Fibroblast of gingiva (primary cell): ENCODE data around the gene AIF1L.
"Not testable (repeated sequence)": the region's sequence is repeated elsewhere in the genome, so short reads cannot be mapped to it uniquely, and the experiment has no call there.

ENCODE experiments used
- DNase-seq: peaks from one replicate; pipeline ENCODE4 v3.0.0-alpha.2; 2011; ENCODE audit warnings: low read depth

The AIF1L gene

DNA sequence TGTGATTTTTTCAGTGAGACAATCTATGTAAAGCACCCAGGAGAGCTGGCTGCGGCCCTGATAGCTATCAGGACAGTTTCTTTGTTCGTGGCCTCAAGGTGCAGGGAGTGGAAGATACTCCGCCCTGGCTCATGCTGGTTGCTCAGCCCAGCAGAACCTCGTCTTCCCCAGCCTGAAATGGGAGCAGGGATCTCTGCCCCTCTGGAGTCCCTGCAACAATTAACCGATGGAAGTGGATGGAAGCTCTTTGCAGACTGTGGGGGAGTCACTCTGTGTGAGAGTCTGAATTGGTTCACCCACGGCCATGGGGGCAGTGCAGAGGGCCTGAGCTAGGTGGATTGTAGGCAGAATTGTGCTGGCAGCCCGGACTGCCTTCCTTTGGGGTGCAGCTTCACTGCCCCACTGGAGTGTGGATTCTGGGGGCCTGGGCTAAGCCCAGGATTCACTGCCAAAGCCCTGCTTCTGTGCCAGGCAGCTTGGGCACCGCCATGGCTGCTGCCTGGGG lies 2.8 kb downstream of the AIF1L start:
- no peak for DNase-seq

DNA sequence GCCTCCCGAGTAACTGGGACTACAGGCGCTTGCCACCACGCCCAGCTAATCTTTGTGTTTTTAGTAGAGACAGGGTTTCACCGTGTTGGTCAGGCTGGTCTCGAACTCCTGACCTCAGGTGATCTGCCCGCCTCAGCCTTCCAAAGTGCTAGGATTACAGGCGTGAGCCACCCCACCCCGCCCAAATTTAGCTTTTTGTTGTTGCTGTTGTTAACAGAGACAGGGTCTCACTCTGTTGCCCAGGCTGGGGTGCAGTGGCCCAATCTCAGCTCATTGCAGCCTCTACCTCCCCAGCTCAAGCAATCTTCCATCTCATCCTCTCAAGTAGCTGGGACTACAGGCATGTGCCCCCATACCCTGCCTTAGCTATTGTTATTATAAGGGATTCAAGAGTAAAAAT lies 3.5 kb downstream of the AIF1L start:
- DNase-seq = not testable (repeated sequence)

DNA sequence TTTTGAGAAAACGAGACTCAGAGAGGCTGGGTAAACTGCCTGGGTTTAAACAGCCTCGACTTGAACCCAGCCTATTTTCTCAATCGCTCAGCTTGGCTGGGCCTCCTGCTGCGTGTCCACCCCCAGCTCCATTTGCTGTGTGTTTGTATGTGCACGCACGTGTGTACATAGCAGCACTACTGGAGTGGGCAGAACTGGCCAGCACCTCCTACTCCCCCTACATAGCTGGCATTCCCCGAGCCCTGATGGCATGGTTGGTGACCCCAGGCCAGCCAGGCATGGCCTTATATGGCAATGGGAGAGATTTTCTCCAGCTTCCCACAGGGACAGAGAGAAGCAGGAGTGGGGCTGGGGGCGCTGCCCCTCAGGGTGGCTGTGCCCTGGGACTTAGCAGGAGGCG lies 4.1 kb downstream of the AIF1L start:
- DNase-seq = no peak

DNA sequence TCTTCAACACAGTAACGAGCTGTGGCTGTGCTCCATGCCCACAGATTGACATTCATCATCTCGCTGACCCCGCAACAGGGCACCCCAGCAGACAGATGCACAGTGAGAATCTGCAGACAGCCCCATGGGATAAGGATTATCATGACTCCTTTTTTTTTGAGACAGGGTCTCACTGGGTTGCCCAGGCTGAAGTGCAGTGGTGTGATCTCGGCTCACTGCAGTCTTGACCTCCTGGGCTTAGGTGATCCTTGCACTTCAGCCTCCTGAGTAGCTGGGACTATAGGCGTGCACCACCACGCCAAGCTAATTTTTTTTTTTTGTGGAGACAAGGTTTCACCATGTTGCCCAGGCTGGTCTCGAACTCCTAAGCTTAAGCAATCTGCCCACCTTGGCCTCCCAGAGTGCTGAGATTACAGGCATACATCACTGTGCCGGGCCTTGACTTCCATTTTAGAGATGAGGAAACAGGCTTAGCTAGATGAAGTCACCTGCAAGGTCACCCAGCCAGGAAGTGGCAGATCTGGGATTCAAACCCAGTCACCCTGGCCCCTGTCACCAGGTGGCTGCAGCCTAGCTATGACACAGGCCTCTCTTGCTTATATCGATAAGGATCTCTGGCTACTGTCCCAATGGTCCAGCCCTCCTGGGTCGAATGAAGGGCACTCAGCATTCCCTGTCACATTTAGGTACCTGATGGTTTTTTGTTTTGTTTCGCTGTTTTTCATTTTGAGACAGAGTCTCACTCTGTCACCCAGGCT lies 5.1 kb downstream of the AIF1L start:
- DNase-seq = no peak

DNA sequence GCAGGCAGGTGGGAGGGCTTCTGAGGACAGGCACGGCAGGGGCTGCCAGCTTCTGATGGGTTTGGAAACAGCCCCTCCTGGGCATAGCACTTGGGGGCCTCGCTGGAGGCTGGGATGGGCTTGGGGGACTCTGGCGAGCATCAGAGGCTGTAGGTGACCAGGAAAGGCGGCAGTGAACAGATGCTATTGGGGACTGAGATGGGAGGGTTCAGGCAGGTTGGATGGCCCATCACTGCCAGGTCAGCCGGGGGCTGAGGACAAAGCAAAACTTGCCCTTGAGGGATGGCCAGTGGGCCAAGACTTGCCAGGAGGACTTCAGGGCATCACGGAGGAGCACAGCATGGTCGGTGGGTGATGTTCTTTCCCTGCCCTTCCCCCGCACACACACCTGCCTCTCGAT lies 6.7 kb downstream of the AIF1L start:
- DNase-seq = no peak

DNA sequence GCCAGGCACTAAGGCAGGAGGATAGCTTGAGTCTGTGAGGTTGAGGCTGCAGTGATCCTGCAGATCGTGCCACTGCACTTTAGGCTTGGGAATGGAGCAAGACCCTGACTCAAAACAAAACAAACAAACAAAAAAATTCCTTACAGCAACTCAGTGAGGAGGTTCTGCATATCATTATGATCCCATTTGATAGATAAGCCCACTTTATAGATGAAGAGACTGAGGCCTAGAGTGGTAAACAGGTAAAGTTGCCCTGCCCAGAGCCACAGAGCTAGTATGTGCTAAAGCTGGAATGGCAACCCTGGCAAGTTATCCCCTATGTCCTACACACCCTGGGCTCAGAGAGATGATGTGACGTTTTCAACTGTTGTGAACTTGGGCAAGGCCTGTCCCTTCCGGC lies 7.2 kb downstream of the AIF1L start:
- no peak for DNase-seq

DNA sequence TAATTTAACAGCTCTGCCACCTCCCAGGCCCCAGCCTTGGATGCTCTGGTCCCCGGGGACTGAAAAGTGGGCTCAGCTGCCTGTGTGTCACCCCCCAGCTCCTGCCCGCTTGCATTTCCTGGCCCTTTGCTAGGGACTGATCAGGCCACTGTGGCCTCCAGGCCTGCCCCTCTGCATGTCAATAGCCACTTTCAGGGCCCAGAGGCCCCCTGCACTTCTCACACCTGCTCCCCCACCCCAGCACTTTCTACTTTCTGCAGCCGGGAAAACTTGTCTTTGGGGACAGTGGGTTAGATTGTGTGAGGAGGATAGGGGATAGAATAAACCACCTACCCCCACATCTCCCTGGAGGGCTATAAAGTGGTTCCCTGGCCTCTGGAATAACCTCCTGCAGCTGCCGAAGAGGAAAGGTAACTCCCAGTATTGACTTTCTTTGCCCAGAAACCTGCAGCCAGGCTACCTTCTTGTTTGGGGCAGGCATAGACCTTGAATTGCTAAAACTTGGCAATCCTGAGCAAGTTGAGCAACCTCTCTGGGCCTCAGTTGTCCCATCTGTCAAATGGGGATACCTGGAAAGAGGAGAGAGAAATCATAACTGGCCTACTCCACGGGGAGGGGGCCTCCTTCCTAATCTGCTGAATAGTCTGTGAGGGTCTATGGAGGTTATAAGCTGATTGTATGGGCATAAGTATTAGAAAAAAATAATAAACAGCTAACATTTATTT lies 7.8 kb downstream of the AIF1L start:
- no peak for DNase-seq

DNA sequence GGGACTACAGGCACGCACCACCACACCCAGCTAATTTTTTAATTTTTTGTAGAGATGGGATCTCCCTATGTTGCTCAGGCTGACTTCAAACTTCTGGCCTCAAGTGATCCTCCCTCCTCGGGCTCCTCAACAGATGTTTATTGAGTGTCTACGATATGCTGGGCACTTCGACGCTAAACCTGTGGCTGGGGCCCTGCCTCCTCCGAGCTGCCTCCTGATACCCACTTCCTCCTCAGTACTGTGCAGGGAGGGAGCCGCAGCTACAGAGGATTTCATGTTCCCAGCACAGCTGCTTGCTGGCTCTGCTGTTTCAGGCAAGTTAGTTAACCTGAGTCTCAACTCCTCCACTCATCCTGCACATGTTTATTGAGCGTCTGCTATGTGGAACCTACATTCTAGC lies 9.6 kb downstream of the AIF1L start:
- DNase-seq = no peak

DNA sequence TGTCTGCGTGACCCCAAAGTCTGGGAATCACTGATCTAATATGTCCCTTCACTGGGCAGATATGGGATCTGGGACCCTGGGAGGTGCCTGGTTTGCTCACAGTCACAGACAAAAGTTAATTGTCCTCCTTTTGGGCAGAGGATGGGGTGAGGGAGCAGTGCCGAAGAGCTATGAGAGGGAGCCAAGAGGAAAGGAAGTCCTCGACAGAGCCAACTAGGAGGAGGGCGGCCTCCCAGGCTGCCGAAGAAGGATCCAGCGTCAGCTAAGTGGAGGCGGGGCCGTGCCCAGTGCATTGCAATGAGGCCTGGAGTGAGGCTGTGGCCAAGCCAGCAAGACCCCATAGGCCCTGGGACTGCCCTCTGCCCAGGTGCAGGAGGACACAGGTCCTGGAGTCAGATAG lies 11.4 kb downstream of the AIF1L start:
- no peak for DNase-seq

DNA sequence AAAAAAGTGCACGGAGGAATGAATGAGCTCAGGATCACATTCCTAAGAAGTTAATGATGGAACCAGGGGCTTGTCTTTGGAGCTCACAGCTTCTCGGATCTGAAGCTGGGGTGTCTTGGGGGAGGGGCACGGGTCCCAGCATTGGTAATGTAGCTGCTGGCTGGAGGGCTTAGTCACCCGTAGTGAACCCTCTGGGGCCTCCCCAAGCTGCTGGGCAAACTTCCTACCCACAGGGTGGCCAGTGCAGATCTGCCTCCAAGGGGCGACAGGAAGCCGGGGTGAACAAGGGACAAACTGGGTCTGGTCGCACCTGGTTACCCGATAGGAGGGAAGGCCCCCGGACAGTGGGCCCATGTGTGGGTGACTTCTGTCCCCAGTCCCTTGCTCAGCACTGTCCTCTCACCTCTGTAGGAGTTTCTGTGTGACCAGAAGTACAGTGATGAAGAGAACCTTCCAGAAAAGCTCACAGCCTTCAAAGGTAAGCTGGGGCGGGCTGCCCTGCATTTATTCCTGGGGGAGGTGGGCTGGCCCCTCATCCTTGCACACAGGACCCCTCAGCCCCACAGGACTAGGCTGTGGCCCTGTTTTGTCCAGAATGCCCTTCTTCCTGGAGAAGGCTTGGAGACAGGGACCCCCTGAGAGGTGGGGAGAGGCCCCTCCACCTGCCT lies 15.0 kb downstream of the AIF1L start:
- DNase-seq = no peak

DNA sequence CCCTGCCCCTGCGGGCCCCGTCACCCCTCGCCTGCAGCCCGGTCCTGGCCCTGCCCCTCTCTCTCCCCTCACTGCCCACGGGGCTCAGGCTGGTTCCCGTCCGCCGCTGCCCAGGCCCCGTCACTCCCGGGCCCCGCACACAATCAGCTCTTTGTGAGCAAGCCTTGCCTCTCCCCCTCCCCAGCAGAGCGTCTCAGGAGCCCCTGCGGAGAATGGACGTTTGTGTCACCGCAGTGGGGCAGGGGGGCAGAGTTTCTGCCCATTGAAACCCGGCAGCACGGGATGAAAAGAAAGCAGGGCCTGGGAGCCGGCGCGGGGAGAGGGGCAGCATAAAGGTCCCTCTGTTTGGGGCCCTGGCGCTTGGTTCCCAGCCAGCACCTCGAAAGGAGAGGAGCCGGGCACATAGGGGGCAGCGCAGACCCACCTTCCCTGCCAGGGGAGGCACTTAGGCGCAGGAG lies 15.6 kb downstream of the AIF1L start:
- no peak for DNase-seq

DNA sequence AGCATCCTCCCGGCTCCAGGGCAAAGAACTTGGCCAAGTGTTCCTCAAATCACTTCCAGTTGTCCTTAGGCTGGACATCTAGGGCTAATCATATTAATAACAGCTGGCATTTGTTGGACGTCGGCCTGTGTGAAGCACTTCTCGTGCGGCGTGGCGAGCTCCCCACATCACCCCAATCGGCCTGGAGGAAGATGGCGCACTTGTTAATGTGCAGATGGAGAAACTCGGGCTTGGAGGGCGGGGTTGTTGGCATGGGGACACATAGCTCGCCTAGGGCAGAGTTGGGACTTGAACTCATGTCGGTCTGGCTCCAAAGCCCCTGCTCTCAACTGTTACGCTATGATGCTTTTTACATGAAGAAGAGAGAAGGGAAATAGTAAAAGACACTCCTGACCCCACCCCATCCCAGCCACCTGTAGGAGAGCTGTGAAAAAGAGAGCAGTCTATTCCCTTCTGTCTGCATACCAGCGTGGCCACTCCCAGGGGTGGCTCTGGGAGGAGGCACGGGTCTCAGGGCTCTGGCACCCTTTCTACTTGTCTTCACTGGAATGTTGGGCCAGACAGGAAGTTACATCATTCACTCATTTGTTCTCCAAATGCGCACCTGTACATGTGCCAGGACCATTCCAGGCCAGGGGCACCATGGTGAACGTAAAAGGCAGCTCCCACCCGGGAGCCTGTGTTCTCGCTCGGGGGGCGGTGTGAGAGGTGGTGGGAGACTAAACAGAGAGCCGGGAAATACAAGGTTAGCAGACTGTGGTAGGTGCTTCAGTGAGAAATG lies 16.2 kb downstream of the AIF1L start:
- DNase-seq = no peak

DNA sequence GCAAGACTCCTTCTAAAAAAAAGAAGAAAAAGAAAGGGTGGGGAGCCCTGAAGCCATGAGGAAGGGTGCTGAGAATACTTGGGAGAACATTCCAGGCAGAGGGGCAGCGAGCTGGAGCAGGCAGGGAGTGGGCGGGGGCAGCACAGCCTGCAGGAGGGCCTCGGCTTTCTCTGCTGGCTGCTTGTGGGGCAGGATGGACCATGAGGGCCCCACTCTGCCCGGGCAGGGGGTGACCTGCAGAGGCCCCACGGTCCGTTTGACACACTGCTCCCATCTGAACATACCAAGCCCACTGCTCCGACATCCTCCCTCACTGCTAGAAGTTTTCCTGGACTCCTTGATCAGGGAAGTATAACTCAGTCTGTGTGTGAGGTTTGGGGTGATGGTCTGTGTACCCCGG lies 17.3 kb downstream of the AIF1L start:
- no peak for DNase-seq

DNA sequence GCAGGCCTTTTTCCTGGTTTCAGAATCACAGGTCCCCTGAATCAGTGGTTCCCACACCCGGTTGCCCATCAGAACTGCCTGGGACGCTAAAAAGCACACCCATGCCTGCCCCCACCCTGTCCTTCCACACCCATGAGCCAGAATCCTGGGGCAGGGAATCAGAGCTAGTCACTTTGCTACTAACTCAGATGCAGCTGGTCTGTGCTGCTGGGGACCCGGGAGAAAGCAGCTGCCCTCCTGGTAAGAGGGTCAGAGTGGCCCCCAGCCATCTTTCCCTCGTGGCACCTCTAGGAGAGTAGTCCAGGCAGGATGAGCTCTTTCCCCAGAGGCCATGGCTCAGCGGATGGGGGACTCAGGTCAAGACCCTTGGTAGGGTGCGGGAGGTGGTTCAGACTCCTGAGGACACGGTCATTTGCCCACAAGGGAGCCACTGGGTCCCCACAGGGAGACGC lies 17.8 kb downstream of the AIF1L start:
- DNase-seq = no peak

DNA sequence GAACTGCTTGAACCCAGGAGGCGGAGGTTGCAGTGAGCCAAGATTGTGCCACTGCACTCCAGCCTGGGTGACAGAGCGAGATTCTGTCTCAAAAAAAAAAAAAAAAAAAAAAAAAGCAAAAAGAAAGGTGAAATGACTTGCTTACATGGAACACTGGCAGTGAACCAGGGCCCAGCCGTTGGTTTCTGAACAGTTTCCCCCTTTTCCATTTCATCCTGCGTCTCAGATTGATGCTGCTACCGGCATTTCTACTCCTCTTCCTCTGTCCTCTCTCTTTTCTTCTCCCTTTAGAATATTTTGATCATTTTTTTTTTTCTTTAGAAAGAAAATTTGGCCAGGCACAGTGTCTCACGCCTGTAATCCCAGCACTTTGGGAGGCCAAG lies 19.0 kb downstream of the AIF1L start:
- not testable (repeated sequence) for DNase-seq

DNA sequence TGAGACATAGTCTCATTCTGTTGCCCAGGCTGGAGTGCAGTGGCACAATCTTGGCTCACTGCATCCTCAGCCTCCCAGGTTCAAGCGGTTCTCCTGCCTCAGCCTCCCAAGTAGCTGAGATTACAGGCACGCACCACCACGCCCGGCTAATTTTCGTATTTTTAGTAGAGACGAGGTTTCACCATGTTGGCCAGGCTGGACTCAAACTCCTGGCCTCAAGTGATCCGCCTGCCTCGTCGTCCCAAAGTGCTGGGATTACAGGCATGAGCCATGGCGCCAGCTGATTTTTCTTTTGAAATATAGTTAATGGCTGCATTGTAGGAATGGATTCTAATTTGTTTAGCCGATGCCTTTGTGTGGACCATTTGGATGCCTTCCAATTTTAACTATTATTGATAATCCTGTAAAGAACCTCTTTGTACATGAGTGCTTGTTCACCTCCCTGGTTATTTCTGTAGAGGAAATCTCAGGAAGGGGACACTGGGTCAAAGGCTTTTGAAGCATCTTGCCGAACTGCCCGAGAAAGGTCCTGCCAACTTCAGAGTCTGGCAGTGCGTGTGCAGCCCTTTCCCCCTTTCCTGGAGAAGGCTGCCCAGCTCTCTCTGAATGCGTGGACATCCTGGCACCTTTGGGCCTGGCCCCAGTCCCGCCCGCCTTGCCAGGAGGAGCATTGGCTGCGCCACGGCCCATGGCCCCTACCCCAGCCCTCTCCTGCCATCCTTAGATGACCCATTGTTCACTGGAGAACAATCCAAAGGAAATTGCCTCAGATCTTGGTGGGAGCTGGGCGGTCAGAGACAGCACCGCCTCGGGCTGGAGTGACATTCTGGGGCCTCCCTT lies 20.2 kb downstream of the AIF1L start:
- no peak for DNase-seq

DNA sequence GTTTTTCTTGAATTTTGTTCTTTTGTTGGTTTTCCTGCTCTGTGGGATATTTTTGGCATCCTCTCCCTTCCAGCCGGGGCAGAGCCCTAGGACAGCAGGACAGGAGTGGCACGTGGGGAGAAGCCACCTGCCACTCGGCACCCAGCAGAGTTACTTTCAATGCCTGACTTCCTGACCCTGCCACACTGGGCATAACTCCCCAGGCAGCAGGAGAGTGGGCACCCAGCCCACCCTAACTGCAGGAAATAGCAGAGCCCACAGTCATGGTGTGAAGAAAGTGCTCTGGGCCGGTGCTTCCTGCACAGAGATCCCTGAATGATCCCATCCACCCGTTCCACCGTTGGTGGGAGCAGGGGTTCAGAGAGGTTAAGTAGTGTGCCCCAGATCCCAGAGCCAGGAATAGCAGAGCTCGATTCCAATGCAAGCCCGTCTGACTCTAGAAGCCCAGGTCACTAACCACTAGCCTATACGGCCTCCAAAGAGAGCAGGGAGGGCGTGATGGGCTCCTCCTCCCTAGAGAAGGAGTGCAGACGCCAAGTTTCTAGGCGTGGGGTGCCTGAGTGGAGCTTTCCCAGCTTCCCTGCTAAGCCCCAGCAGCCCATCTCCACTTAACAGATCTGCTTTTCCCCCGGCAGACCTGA lies 20.9 kb downstream of the AIF1L start:
- DNase-seq = no peak

DNA sequence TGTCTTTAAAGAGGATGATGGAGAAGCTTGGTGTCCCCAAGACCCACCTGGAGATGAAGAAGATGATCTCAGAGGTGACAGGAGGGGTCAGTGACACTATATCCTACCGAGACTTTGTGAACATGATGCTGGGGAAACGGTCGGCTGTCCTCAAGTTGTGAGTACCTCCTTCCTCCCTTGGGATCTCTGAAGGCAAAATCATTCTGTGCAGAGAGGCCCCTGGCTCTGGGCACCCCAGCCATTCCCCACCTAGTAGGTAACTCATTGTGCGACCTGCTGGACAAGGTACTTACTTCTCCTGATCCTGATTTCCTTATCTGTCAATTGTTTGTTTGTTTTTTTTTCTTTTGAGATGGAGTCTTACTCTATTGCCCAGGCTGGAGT lies 21.4 kb downstream of the AIF1L start:
- no peak for DNase-seq

DNA sequence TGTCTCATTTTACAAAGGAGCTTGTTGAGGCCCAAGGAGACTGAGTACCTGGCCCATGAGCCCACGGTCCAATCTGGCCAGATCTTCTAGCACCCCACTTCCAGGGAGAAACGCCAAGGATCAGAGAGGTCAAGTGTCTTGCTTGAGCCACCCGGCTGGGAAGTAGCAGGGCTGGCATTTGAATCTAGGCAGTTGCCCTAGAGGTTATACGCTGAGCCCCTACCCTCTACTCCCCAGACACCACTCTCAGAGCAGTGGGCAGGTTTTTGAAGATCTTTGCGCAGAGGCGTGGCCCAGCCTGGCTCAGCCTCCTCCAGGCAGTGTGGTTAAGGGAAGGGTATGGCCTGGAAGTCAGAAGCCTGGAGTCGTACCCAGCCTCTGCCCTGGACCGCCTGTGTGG lies 23.3 kb downstream of the AIF1L start:
- DNase-seq = no peak

DNA sequence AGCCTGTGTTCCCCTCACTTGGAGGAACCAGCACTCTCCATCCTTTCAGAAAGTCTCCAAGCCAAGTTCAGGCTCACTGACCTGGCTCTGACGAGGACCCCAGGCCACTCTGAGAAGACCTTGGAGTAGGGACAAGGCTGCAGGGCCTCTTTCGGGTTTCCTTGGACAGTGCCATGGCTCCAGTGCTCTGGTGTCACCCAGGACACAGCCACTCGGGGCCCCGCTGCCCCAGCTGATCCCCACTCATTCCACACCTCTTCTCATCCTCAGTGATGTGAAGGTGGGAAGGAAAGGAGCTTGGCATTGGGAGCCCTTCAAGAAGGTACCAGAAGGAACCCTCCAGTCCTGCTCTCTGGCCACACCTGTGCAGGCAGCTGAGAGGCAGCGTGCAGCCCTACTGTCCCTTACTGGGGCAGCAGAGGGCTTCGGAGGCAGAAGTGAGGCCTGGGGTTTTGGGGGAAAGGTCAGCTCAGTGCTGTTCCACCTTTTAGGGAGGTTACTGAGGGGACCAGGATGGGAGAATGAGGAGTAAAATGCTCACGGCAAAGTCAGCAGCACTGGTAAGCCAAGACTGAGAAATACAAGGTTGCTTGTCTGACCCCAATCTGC lies 24.4 kb downstream of the AIF1L start:
- DNase-seq = no peak
